Measurements from ENCODE around the gene PAQR5.

DNA sequence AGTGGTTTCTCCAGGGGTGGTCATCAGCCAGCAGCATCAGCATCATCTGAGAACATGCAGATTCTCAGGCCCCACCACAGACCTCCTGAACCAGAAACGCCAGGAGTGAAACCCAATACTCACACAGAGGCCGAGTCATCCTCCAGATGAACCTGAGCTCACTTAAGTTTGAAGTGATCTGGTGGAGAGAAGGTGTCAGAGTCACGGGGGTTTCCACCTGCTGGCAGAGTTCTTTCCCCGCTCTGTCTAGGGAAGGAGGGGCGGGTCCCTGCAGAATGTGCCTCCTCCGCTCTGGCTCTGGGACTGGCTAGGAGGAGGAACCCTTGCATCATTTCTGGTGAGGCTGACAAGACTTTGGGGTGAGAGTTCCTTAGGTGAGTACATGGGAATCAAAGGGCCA lies 102.1 kb downstream of the PAQR5 start:
- TF ChIP-seq, protein P1, sequence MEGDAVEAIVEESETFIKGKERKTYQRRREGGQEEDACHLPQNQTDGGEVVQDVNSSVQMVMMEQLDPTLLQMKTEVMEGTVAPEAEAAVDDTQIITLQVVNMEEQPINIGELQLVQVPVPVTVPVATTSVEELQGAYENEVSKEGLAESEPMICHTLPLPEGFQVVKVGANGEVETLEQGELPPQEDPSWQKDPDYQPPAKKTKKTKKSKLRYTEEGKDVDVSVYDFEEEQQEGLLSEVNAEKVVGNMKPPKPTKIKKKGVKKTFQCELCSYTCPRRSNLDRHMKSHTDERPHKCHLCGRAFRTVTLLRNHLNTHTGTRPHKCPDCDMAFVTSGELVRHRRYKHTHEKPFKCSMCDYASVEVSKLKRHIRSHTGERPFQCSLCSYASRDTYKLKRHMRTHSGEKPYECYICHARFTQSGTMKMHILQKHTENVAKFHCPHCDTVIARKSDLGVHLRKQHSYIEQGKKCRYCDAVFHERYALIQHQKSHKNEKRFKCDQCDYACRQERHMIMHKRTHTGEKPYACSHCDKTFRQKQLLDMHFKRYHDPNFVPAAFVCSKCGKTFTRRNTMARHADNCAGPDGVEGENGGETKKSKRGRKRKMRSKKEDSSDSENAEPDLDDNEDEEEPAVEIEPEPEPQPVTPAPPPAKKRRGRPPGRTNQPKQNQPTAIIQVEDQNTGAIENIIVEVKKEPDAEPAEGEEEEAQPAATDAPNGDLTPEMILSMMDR (IDR thresholded peaks at IDR 0.05) = no peak
- TF ChIP-seq POLR2AphosphoS5 (IDR thresholded peaks at IDR 0.05) (no peak), POLR2A (IDR thresholded peaks at IDR 0.05) (no peak), EP300 (IDR thresholded peaks at IDR 0.05) (no peak)

Measured in sigmoid colon (tissue), 4 donors.